Kidney epithelial cell (primary cell): ENCODE results near the gene GID4. TPM values are rescaled to one million over a fixed set of nuclear protein-coding genes. Genes with fewer than 3 reads are reported as not detected.

Experiments used
- DNase-seq: peaks from one replicate; pipeline ENCODE4 v3.0.0-alpha.2; 2010; ENCODE audit warnings: low read depth
- H3K27me3 ChIP-seq: 2 replicates; pipeline ENCODE4 v1.6.0; 2011; ENCODE audit warnings: low read length; ENCODE audit not compliant: control insufficient read depth, insufficient read depth
- H3K36me3 ChIP-seq: 2 replicates; pipeline ENCODE4 v1.5.1; 2011; ENCODE audit warnings: low read length; ENCODE audit not compliant: control insufficient read depth, insufficient read depth
- H3K4me3 ChIP-seq: 2 replicates; pipeline ENCODE4 v1.5.1; 2011; ENCODE audit warnings: low read depth, mild to moderate bottlenecking, control low read depth, low read length
- CTCF ChIP-seq: IDR thresholded peaks from 2 replicates; pipeline ENCODE4 v1.5.1; 2011; ENCODE audit warnings: mild to moderate bottlenecking, moderate library complexity, low read length, control low read depth, inconsistent platforms; ENCODE audit not compliant: insufficient read depth, poor library complexity, severe bottlenecking
- total RNA-seq: library from RNA; depleted of rRNA; stranded (reverse); fragments of >200 nt; gene quantifications from 2 replicates; pipeline ENCODE4 v1.2.3, GENCODE V29; 2015

The GID4 gene
- 6.2 and 8.6 TPM in 2 replicates for total RNA-seq

DNA sequence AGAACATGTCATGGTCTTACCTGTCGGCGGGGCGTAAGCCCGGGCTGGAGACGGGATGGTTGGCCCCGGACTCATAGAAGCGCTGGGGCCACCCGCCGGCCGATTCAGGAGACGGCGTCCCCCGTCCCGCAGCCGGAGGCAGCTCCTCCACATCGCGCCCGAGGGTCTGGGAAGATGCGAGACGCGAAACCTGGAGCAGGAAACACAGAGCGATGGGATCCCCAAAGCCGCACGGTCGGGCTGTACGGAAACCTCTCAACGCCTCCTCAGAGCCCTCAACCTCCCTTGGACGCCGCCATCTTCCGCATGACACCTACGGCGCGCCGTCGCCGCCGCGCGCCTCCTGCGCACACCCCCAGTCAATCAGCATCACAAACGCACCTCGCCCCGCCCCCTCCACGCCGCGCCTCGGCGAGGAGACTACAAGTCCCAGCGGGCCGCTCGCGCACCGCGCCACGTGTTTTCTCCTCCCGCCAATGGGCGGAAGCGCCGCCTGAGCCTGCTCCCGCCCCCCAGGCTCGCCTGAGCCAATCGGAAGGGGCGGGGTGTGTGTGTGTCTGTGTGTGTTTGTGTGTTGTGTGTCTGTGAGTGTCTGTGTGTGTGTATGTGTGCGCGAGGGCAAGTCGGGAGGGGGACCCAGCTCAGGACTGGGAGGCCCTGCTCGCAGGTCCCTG, at the start of gene GID4, which contains the start of gene ATPAF2:
Gene GID4, plus strand, starts transcription at position 548 of the 674 bp plus-strand sequence. Its CDS starts 57 bp downstream, at position 605.
Gene ATPAF2, minus strand, starts transcription at position 308 of the 674 bp plus-strand sequence. Its CDS starts 155 bp downstream, at position 153.
- Histone ChIP-seq H3K36me3 (no peaks in the 10 kb centered on the region), H3K27me3 (no peaks in the 10 kb centered on the region), H3K4me3 (peak within 1 kb of the TSS; percentile 98)
- peak; percentile 93 for DNase-seq
- peak; percentile 4 for TF ChIP-seq CTCF

DNA sequence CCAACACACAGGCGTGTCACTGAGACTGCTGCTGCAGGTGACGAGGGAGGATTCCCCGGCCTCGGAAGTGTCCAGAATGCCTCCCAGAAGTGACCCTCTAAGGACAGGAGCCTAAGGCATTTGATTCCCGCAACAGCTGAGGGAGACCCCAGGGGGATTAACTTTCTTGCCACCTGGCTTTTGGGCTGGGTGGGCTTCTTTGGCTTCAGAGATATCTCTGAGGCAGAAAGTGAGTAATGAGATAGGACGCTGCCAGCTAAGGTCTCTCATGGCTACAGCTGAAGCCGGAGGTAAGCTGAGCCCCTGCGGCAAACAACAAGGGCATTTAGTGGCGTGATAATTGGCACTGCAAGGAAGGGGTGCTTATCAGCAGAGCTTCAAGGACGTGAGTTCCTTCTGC, 49.6 kb upstream of the GID4 start:
- no peak for DNase-seq
- TF ChIP-seq CTCF: no peak
- H3K4me3 ChIP-seq: no peak overlapping the region
- H3K36me3 ChIP-seq: no peaks in the 10 kb centered on the region
- no peaks in the 10 kb centered on the region for H3K27me3 ChIP-seq

DNA sequence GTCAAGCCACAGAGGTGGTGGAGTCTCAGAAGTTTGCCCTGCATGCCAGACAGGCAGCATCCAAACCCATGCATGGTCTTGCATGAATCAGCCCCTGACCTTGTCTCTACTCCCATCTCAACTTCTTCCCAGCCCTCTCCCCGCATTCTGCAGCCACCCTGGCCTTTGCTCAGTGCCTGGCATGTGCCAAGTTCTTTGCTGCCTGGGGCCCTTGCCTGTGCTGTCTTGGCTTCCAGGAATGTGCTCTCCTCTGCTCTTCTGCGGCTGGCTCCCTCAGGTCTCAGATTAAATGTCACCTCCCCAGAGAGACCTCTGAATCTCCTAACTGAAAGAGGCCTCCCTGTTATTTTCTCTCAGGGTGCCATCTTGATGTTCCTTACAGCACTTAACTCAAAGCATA, 48.9 kb upstream of the GID4 start:
- H3K36me3 ChIP-seq: no peaks in the 10 kb centered on the region
- no peak for TF ChIP-seq CTCF
- no peak for DNase-seq
- no peaks in the 10 kb centered on the region for H3K27me3 ChIP-seq
- no peak overlapping the region for H3K4me3 ChIP-seq

DNA sequence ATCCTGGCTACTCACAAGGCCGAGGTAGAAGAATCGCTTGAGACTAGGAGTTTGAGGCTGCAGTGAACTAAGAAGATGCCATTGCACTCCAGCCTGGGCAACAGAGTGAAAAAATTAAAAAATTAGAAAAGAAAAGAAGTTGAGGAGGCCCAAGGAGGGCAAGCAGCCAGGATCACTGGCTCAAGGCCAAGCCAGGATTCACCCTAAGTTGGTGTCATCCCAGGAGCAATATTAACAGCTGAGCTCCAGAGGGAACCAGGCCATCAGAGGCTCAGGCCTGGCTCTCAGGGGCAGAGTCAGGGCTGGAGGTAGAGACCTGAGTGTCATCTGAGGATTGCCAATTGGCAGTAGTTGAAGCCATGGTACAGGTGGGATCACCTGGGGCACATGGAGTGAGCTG, 45.8 kb upstream of the GID4 start:
- no peak for DNase-seq
- H3K27me3 ChIP-seq: no peaks in the 10 kb centered on the region
- no peak for TF ChIP-seq CTCF
- no peaks in the 10 kb centered on the region for H3K36me3 ChIP-seq
- no peak overlapping the region for H3K4me3 ChIP-seq

GRCh38 chr17:17993852-17994251, 45.4 kb upstream of the GID4 start:
- DNase-seq: no peak
- Histone ChIP-seq H3K36me3 (no peaks in the 10 kb centered on the region), H3K4me3 (no peak overlapping the region), H3K27me3 (no peaks in the 10 kb centered on the region)
- no peak for TF ChIP-seq CTCF
